Measurements from ENCODE around the gene NCSTN.
"Not testable (repeated sequence)": the region's sequence is repeated elsewhere in the genome, so short reads cannot be mapped to it uniquely, and the experiment has no call there.

NCSTN gene

DNA sequence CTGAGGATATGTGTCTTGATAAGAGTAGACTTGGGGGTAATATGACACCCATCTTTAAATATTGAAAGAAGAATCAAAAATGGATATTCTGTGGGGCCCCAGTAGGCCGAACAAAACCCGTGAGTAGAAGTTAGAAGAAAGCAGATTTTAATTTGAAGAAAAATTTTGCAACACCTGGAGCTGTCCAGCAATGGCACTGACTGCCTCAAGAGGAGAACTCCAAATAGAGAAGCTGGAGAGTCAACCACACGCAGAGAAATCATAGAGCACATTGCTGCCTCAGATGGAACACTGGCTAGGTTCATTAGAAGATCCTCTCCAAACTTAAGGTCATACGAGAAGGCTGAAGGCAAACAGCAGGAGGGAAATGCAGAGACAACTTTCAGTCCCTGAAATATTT lies 30.5 kb downstream of the NCSTN start:
- peak; percentile 63 to 67 for DNase-seq

GRCh38 chr1:160374306-160375110 lies 31.3 kb downstream of the NCSTN start:
- peak; percentile 13 to 50 for DNase-seq

GRCh38 chr1:160375788-160376524 lies 32.8 kb downstream of the NCSTN start:
- peak; percentile 34 to 69 for DNase-seq

DNA sequence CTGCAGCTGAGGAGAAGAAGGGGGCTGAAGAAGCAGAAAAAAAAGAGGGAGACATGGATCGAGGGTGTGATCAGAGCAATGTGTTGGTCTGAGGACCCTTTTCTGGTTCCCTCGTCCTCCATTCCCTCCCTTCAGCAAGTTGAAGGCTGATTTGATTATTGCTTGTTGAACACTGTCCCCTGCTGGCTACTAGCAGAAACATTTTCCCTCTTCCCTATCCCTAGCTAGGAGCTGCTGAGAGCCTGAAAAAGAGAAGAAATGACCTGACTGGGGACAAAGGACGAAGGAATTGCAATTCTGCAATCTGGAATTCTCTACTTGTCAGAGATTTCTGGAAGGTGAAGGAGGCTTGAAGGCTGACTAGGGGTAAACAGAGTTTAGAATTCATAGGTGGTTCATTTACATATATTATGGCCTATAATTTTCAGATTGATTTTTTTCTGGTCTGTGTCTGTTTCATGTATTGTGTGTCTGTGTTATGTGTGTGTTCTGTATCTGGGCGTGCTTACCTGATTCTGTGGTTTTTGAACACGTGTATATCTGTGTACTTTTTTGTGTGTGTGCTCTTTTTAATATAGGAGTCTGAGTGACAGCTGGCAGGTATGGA lies 33.4 kb downstream of the NCSTN start:
- DNase-seq = peak; percentile 47 to 67

DNA sequence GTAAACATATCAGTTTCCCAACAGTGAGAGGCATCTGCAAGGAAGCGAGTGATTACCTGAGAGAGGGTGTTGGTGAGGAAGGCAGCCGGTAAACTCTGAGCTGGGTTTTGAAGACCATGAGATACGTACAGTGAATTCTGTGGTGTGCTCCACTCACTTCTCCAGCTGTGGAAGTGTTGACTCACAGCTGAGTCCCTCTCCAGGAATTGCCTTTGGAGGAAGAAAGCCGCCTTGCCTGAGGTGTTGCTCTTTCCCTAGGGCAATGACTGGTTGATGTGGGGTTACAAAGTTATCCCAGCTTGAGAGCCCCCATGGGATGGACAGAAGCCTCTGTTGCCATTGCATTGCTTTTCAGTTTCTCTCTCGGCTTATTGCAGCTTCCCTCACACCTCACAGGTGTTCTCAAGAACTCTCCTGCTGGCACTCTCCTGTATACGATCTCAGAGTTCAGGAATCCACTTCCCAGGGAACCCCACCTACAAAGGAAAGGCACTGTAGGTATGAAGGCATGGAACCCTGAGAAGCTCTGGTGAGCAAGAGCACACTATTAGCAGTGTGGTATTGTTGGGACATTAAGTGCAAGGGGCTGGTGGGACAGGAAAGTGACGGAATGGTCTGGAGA lies 34.5 kb downstream of the NCSTN start:
- DNase-seq = no peak

GRCh38 chr1:160384812-160385211 lies 41.6 kb downstream of the NCSTN start:
- not testable (repeated sequence) for DNase-seq

GRCh38 chr1:160388406-160388805 lies 45.2 kb downstream of the NCSTN start:
- not testable (repeated sequence) for DNase-seq

- DNase-seq = no peak
Observed at GRCh38 chr1:160394673-160395072, 51.5 kb downstream of the NCSTN start.

GRCh38 chr1:160397651-160398050 lies 54.5 kb downstream of the NCSTN start:
- no peak for DNase-seq

DNA sequence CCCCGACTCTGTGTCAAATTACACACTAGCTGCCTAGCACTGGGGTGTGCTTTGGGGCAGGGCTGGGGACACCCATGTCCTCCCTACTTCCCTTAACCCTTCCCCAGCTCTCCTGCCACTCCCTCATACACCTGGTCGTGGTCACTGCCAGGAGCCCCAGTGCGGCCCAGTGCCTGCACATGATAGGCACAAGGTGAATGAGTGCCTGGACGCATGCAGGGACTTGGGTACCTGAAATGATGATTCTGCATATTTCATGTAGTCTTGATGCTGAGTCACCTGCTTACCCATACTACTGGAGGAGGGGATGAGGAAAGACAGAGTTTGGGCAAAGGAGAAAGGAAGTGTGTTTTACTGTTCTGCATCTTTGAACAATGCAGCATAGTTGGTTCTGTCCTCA lies 55.6 kb downstream of the NCSTN start:
- DNase-seq = no peak

- no peak for DNase-seq
Observed at GRCh38 chr1:160399544-160400222, 56.5 kb downstream of the NCSTN start.

GRCh38 chr1:160400223-160400645 lies 57.1 kb downstream of the NCSTN start, which contains the start of gene VANGL2:
Gene VANGL2 (plus strand): TSS chr1:160400564. CDS start chr1:160415838, 15,274 bp downstream.
- DNase-seq = peak in 1 of 2 donors; percentile 22

DNA sequence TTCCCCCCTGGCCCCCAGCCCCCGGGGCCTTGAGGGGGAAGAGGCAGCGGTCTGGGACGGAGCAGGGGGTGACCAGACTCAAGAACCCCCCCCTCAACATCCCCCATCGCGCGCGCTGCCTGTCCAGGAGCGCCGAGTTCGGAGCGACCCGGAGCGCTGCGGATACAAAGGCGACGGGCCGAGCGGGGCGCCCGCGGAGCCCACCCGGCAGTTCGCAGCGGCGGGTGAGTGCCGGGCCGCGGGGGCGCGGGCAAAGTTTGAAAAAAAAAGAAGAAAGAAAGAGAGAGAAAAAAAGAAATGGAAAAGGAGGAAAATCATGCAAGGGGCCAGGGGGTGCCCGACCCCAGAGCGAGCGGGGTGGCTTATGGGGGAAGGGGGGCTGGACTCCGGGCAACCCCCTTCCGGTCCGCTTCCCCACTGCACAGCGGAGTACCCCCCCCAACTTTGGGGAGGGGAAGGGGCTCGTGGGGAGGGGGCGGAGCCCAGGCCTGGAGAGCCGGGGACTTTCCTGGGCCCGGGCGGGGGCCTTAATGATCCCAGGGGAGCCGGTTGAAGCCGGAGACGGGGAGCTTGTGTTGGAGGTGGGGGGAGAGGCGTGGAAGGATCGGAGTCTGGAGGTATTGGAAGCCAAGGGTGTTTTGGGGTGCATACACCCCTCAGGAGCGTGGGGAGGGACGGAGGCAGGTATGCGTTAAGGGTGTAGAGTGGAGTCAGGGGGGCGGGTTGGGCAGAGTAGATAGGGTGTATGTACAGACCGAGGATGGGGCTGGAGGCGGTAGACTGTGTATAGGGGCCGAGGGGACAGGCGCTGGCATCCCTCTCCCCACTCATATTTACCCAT lies 57.7 kb downstream of the NCSTN start:
- no peak for DNase-seq

DNA sequence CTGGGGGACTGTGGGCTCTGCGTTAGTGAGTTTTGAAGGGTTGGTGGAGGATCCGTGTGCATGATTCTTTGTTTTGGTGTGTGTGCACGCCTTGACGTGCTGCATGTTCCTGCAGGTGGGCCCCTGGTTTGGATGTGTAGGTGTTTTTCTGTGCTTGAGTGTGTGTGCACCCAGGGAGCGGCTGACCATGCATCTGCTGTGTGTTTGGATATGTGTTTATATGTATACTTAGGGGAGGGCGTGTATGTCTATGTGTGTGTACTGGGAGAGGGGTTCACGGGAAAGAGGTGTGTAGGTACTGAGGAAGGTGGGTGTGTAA lies 58.3 kb downstream of the NCSTN start:
- DNase-seq = no peak

- no peak for DNase-seq
Observed at GRCh38 chr1:160402001-160402795, 59.0 kb downstream of the NCSTN start.

- no peak for DNase-seq
Observed at GRCh38 chr1:160403244-160403643, 60.1 kb downstream of the NCSTN start.

DNA sequence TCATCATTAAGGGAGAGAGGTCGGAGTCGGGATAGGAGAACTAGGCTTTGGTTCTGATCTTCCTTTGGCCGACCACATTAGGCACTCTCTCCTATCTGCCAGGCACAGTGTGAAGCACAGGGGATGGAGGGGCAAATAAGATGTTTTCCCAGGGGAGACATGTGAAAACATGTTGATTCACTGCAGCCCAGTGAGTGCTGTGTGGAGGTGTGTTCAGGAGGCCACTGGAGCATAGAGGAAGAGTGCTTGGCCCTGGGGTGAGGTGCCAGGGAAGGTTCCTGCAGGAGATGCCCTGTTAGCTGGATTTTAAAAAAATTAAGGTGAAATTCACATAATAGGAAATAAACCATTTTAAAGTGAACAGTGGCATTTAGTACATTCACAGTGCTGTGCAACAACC lies 60.9 kb downstream of the NCSTN start:
- no peak for DNase-seq

DNA sequence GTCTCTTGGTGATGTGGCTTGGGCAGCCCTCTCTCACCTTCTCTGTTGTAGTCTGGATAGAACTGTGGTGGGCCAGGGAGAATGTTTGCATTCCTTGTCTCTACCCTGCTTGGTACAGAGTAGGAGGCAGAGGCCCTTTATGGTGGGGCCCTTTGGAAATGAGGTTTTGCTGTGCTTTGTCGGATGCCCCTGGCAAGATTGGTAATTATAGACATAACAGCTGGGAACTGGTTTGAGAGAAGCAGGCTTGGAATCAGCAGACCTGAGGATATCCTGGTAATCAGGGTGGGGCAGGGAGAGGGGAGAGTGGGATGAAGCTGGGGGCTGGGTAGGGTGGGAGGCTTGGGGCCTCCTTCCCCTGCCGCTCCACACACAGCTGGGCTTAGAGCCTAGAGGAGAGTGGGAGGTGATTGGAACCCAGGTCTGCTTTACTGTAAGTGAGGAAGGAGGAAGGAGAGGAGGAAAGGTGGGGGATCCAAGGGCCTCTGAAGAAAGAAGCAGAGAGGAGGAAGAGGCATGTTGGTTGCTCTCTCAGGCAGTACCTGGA lies 62.2 kb downstream of the NCSTN start:
- no peak for DNase-seq

DNA sequence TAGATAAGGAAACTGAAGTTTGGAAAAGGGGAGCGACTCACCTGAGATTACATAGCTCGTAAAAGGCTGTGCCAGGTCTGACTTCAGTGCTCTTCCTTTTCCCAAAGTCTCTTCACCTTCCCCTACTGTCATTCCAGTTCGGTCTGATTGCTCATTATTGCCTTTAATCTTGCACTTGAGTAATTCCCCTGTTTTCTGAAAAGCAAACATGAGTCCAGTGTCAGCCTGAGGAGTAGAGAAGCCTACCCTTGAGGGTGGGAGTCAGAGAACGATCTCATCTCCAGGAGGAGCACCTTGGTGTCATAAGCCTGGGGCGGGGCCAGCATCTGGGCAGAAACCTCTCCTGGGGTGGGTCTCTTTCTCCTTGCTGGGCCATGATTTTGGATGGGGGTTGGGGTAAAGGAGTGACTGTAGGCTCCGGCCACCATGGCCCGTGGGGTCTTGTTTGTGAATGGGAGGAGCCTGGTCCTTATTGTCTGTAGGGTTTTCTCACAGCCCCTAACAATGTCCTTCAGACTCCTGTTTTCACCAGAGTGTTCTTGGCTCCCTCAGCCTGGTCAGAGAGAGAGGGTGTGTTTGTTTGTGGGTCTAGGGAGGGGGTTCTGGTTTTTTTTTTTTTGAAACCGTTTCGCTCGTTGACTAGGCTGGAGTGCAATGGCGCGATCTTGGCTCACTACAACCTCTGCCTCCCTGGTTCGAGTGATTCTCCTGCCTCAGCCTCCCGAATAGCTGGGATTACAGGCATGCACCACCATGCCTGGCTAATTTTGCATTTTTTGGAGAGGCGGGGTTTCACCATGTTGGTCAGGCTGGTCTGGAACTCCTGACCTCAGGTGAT lies 63.2 kb downstream of the NCSTN start:
- DNase-seq = no peak
